Trophoblast cell (in vitro differentiated cells and primary cell): ENCODE results near the gene SEMA3A.
A peak's percentile ranks its signal among the peaks of the same experiment; 100 is the strongest.

Experiments used
- DNase-seq, 2 donors: peaks; one replicate each; pipeline ENCODE4 v3.0.0-alpha.2; 2016
- H2AFZ ChIP-seq: 2 replicates; pipeline ENCODE4 v1.6.1; 2013; ENCODE audit warnings: low read length, moderate library complexity, mild to moderate bottlenecking; ENCODE audit not compliant: insufficient read depth, poor library complexity
- H2AK5ac ChIP-seq: 2 replicates; pipeline ENCODE4 v1.6.1; 2013; ENCODE audit warnings: mild to moderate bottlenecking, low read length
- H2BK120ac ChIP-seq: 2 replicates; pipeline ENCODE4 v1.6.1; 2013; ENCODE audit warnings: low read length, mild to moderate bottlenecking, moderate library complexity; ENCODE audit not compliant: insufficient read depth, poor library complexity
- H2BK12ac ChIP-seq: 2 replicates; pipeline ENCODE4 v1.6.1; 2013; ENCODE audit warnings: mild to moderate bottlenecking, low read length, moderate library complexity
- H2BK5ac ChIP-seq: 2 replicates; pipeline ENCODE4 v1.6.1; 2013; ENCODE audit warnings: low read length, low read depth, moderate library complexity, mild to moderate bottlenecking; ENCODE audit not compliant: poor library complexity
- H3K14ac ChIP-seq: 2 replicates; pipeline ENCODE4 v1.6.1; 2013; ENCODE audit warnings: mild to moderate bottlenecking, low read length
- H3K18ac ChIP-seq: 2 replicates; pipeline ENCODE4 v1.6.1; 2013; ENCODE audit warnings: mild to moderate bottlenecking, low read length
- H3K23ac ChIP-seq: 2 replicates; pipeline ENCODE4 v1.6.1; 2013; ENCODE audit warnings: low read length
- H3K27ac ChIP-seq: 2 replicates; pipeline ENCODE4 v1.5.1; 2013; ENCODE audit warnings: low read depth, mild to moderate bottlenecking, inconsistent platforms, low read length, moderate library complexity
- H3K27me3 ChIP-seq: 2 replicates; pipeline ENCODE4 v1.6.1; 2013; ENCODE audit warnings: inconsistent platforms, mild to moderate bottlenecking, low read length, moderate library complexity; ENCODE audit not compliant: insufficient read depth
- H3K36me3 ChIP-seq, 2 experiments: 1 replicate in 1 of 2; 2 replicates in 1 of 2; pipeline ENCODE4 v1.6.1; 2013; ENCODE audit warnings: low read length in 2 of 2, mild to moderate bottlenecking in 2 of 2, moderate library complexity in 1 of 2; ENCODE audit not compliant: insufficient read depth in 2 of 2, control insufficient read depth in 1 of 2
- H3K4ac ChIP-seq: 2 replicates; pipeline ENCODE4 v1.6.1; 2013; ENCODE audit warnings: low read depth, mild to moderate bottlenecking, low read length, moderate library complexity
- H3K4me1 ChIP-seq, 2 experiments: 1 replicate in 1 of 2; 2 replicates in 1 of 2; pipeline ENCODE4 v1.6.1; 2013; ENCODE audit warnings: low read length in 2 of 2, mild to moderate bottlenecking in 2 of 2, moderate library complexity in 1 of 2; ENCODE audit not compliant: insufficient read depth in 2 of 2, control insufficient read depth in 1 of 2
- H3K4me2 ChIP-seq: 2 replicates; pipeline ENCODE4 v1.6.1; 2013; ENCODE audit warnings: inconsistent platforms, mild to moderate bottlenecking, low read length, moderate library complexity
- H3K4me3 ChIP-seq: 2 replicates; pipeline ENCODE4 v1.5.1; 2013; ENCODE audit warnings: mild to moderate bottlenecking, low read depth, low read length, inconsistent platforms
- H3K79me1 ChIP-seq: one replicate; pipeline ENCODE4 v1.6.1; 2013; ENCODE audit warnings: low read length
- H3K79me2 ChIP-seq: 2 replicates; pipeline ENCODE4 v1.6.1; 2013; ENCODE audit warnings: low read length, mild to moderate bottlenecking; ENCODE audit not compliant: control insufficient read depth, insufficient read depth, poor library complexity
- H3K9ac ChIP-seq: 2 replicates; pipeline ENCODE4 v1.6.1; 2013; ENCODE audit warnings: mild to moderate bottlenecking, low read length
- H3K9me3 ChIP-seq: 2 replicates; pipeline ENCODE4 v1.6.1; 2013; ENCODE audit warnings: low read depth, mild to moderate bottlenecking, control low read depth, inconsistent platforms, low read length; ENCODE audit not compliant: insufficient read depth
- H4K12ac ChIP-seq: 2 replicates; pipeline ENCODE4 v1.6.1; 2013; ENCODE audit warnings: low read depth, mild to moderate bottlenecking, low read length, moderate library complexity
- H4K8ac ChIP-seq: 2 replicates; pipeline ENCODE4 v1.6.1; 2013; ENCODE audit warnings: low read depth, mild to moderate bottlenecking, low read length, moderate library complexity
- H4K91ac ChIP-seq: one replicate; pipeline ENCODE4 v1.6.1; 2013; ENCODE audit warnings: low read depth, mild to moderate bottlenecking, low read length, moderate library complexity
- WGBS: extraction: QIAGEN DNeasy Blood & Tissue Kit; methylation state at CpG from one replicate; pipeline ENCODE4 v1.1.7; 2013; ENCODE audit warnings: missing lambda C conversion rate; ENCODE audit not compliant: insufficient read length, insufficient coverage; ENCODE audit errors: extremely low coverage; 5-methylcytosine and 5-hydroxymethylcytosine counted together

Gene SEMA3A

GRCh38 chr7:83987764-83988163, 206.8 kb downstream of the SEMA3A start:
- H3K27me3 ChIP-seq: no peaks in the 10 kb centered on the region
- no CpG with 5 or more reads among the region's 1 CpG for WGBS
- H3K4me1 ChIP-seq: no peaks in the 10 kb centered on the region
- H3K14ac ChIP-seq: no peak overlapping the region
- H3K27ac ChIP-seq: no peak overlapping the region
- no peak overlapping the region for H3K18ac ChIP-seq
- no peak overlapping the region for H3K9ac ChIP-seq
- H2AK5ac ChIP-seq: no peak overlapping the region
- no peak overlapping the region for H2AFZ ChIP-seq
- DNase-seq: no peak
- no peak overlapping the region for H2BK12ac ChIP-seq
- no peak overlapping the region for H4K12ac ChIP-seq
- H3K23ac ChIP-seq: no peak overlapping the region
- H3K36me3 ChIP-seq: no peaks in the 10 kb centered on the region
- H4K8ac ChIP-seq: no peak overlapping the region
- H2BK5ac ChIP-seq: no peak overlapping the region
- H3K79me2 ChIP-seq: no peaks in the 10 kb centered on the region
- H3K4me3 ChIP-seq: no peak overlapping the region
- no peaks in the 10 kb centered on the region for H3K79me1 ChIP-seq
- no peak overlapping the region for H2BK120ac ChIP-seq
- no peak overlapping the region for H3K4ac ChIP-seq
- H3K9me3 ChIP-seq: no peaks in the 10 kb centered on the region
- no peak overlapping the region for H4K91ac ChIP-seq
- no peak overlapping the region for H3K4me2 ChIP-seq

DNA sequence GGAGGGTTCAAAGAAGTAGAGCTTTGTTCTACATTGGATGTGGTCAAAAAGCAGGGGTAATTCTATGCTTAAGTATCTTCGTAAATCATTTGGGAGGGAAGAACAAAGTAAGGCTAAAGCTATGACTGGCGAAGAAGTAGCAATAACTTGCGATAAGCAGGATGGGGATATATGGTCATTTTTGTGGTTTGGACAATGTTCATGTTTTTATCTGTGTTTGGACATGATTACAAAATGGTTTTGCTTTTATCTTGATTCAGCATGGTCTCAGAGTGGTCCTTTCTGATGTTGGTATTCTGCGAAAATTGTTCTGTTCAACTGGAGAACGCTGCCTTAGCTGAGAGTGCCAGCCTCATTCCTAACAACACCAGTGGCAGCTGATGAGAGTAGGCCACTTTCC, 208.8 kb downstream of the SEMA3A start:
- no peaks in the 10 kb centered on the region for H3K27me3 ChIP-seq
- H3K18ac ChIP-seq: no peak overlapping the region
- H2BK120ac ChIP-seq: no peak overlapping the region
- H3K4me3 ChIP-seq: no peak overlapping the region
- no peak overlapping the region for H4K91ac ChIP-seq
- H3K23ac ChIP-seq: no peak overlapping the region
- no peak for DNase-seq
- H4K12ac ChIP-seq: no peak overlapping the region
- no peaks in the 10 kb centered on the region for H3K79me1 ChIP-seq
- no peak overlapping the region for H2AFZ ChIP-seq
- H2BK5ac ChIP-seq: no peak overlapping the region
- no peak overlapping the region for H2BK12ac ChIP-seq
- no peak overlapping the region for H3K14ac ChIP-seq
- H3K4ac ChIP-seq: no peak overlapping the region
- no peaks in the 10 kb centered on the region for H3K9me3 ChIP-seq
- no peaks in the 10 kb centered on the region for H3K79me2 ChIP-seq
- H3K9ac ChIP-seq: no peak overlapping the region
- no peak overlapping the region for H3K4me2 ChIP-seq
- no peak overlapping the region for H4K8ac ChIP-seq
- H2AK5ac ChIP-seq: no peak overlapping the region
- no peaks in the 10 kb centered on the region for H3K36me3 ChIP-seq
- no peaks in the 10 kb centered on the region for H3K4me1 ChIP-seq
- WGBS: no CpG with 5 or more reads among the region's 5 CpGs
- no peak overlapping the region for H3K27ac ChIP-seq

- Histone ChIP-seq H3K18ac (no peak overlapping the region), H3K79me2 (no peaks in the 10 kb centered on the region), H2AK5ac (no peak overlapping the region), H2BK120ac (no peak overlapping the region), H3K14ac (no peak overlapping the region), H2BK12ac (no peak overlapping the region), H3K23ac (no peak overlapping the region), H2AFZ (no peak overlapping the region), H2BK5ac (no peak overlapping the region), H3K27me3 (no peaks in the 10 kb centered on the region), H3K4ac (no peak overlapping the region), H4K8ac (no peak overlapping the region), H3K36me3 (no peaks in the 10 kb centered on the region), H3K4me1 (no peaks in the 10 kb centered on the region), H4K12ac (no peak overlapping the region), H3K9ac (no peak overlapping the region), H3K9me3 (no peaks in the 10 kb centered on the region), H3K4me3 (no peak overlapping the region), H3K79me1 (no peaks in the 10 kb centered on the region), H3K4me2 (no peak overlapping the region), H3K27ac (no peak overlapping the region), H4K91ac (no peak overlapping the region)
- DNase-seq: no peak
These were observed 210.0 kb downstream of the SEMA3A start for GRCh38 chr7:83984591-83984990.

DNA sequence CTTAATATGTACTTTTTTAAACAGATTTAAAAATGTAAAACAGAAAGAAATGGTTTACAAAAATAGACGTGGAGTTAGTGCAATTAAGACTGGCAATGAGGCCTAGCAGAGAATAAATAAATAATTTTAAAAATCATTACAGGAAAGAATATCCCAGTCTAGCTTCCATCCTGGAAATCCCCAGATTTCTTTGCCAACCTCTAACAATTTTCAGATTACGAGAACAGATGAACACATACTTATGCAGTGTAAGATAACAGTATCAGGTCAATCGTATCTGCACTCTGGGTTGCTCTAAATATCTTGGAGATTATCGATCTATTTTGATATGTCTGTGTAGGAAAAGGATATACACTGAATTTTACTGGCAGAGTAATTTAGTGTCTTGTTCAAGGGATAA, 210.5 kb downstream of the SEMA3A start:
- Histone ChIP-seq H3K4me1 (no peaks in the 10 kb centered on the region), H3K27ac (no peak overlapping the region), H3K9me3 (no peaks in the 10 kb centered on the region), H3K36me3 (no peaks in the 10 kb centered on the region), H3K4me2 (no peak overlapping the region), H2BK5ac (no peak overlapping the region), H2AFZ (no peak overlapping the region), H2AK5ac (no peak overlapping the region), H2BK12ac (no peak overlapping the region), H3K18ac (no peak overlapping the region), H3K9ac (no peak overlapping the region), H4K12ac (no peak overlapping the region), H4K8ac (no peak overlapping the region), H2BK120ac (no peak overlapping the region), H3K27me3 (no peaks in the 10 kb centered on the region), H3K79me2 (no peaks in the 10 kb centered on the region), H3K23ac (no peak overlapping the region), H3K4ac (no peak overlapping the region), H3K79me1 (no peaks in the 10 kb centered on the region), H4K91ac (no peak overlapping the region), H3K4me3 (no peak overlapping the region), H3K14ac (no peak overlapping the region)
- WGBS: no CpG with 5 or more reads among the region's 4 CpGs
- peak in 1 of 2 donors; percentile 6 for DNase-seq
